ENCODE data around the gene GPR35. TPM values are rescaled to one million over a fixed set of nuclear protein-coding genes. Genes with fewer than 3 reads are reported as not detected.

Gene GPR35
- polyA plus RNA-seq, 5 donors, result 1.2 to 3.7 (median 3.0) TPM

GRCh38 chr2:240622531-240623235 is 2.6 kb upstream of the GPR35 start:
- DNase-seq, result no peak

DNA sequence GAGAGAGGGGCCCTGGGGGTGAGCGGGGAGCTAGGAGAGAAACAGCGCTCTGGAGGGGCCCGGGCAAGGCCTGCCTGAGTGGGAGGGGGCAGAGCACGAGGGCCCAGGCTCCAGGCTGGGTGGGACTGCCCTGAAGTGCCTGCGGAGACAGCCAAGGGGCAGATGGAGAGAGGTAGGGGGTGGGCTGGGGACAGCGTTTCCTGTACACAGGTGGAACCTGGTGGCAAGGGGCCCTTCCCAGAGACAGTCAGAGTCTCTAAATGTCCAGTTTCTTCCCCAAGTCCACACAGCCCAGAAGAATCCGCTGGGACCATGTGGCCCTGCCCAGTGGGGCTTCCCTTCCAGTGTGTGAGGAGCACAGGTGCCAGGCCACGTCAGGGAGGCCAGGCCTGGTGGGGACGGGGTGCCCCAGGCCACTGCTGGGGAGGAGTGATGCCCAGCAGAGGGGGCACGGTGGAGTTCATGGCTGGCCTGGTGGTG is 1.7 kb upstream of the GPR35 start:
- DNase-seq, result no peak

DNA sequence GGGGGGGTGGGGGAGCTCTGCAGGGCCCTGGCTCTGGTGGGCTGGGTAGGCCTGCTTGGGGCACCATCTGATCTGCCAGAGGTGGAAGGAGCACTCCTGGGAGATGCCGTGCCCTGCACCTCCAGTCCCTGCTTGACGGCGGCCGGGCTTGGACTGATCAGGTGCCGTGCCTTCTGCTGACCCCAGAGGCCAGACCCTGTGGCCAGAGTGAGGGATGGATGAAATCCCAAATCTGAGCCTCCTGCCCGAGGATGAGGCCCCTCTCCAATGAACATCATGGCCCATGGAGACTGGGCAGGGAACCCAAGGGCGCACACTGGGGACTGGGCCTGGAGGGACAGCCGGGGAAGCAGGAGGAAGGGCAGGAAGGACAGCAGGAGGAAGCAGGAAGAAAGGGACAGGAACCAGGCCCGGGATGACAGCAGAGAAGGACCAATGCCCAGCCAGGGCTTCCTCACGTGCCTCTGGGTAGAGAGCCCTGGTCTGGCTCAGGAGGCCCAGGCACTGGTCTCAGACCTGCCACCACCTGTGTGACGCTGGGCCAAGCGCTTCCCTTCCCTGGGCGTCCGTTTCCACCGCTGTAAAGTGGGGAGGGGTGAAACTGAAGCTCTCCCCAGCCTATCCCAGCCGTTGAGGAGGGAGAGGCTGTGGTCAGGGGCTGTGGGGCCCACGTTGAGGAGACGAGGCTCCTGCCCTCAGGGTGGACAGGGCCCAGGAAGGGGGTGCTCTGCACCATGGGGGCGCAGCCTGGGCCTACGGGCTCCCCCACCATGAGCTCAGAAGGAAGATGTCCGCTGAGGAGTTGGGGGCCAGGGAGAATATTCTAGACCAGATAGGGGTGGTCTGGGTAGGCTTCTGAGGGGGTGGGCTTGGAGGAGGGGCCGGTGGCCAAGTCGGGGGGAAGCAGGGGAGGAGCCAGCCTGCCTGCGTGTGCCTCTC is 1.0 kb upstream of the GPR35 start:
- DNase-seq, result no peak

DNA sequence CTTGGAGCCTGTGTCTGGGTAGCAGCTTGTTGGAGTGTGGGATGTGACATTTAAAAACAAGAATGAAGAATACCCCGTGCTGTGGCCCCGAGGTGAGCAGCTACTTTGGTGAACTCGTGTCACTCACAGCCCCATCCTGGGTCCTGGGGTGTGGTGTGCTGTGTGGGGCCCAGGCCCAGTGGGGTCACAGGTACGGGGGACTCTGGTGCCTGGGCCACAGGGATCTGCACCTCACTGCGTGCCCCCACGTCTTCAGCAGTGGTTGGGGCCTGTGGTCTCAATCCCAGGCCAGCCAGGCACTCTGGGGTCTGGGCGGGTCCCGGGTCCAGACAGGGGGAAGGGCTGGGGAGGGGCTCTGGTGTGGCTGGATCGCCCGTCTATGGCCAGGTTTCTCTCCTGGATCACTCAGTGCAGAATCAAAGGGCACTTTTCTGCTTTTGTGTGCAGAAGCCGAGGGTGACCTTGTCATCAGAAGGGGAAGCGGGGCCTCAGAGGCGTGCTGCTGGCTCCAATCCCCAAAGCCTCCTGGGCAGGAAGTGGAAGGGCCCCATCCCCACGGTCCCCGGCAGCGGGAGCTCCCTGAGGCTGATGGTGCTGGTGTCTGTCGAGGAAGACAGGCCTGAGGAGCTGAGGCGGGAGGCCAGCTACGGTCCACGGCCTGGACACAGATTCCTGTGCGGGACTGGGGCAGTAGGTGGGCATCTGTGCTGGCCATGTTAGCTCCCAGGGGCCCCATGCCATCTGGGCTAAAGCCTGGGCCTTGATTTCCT is 1.4 kb downstream of the GPR35 start:
- DNase-seq, result peak in 1 of 2 donors; percentile 22

GRCh38 chr2:240627736-240628506 is 2.6 kb downstream of the GPR35 start:
- DNase-seq, result no peak

DNA sequence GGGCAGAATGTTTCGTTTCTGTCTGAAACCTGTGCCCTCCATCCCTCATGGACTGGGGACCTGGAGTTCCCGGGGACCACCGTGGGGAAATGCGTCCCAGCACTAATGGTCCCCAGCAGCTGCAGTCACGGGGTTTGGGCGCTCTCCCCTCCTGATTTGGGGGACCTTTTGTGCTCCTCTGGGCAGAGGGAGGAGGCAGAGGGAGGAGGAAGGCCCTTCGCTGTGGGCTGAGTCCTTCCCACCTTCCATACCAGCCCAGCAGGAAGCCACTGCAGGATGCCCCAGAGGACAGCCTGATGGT is 3.2 kb downstream of the GPR35 start:
- DNase-seq, result no peak

GRCh38 chr2:240628808-240629618 is 3.7 kb downstream of the GPR35 start:
- DNase-seq, result no peak

DNA sequence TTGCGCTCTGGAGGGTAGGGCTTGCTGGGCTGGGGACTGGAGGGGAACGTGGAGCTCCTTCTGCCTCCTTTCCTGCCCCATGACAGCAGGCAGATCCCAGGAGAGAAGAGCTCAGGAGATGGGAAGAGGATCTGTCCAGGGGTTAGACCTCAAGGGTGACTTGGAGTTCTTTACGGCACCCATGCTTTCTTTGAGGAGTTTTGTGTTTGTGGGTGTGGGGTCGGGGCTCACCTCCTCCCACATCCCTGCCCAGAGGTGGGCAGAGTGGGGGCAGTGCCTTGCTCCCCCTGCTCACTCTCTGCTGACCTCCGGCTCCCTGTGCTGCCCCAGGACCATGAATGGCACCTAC is 4.3 kb downstream of the GPR35 start:
- no peak for DNase-seq

GRCh38 chr2:240629968-240630770 is 4.9 kb downstream of the GPR35 start:
- DNase-seq, result no peak

DNA sequence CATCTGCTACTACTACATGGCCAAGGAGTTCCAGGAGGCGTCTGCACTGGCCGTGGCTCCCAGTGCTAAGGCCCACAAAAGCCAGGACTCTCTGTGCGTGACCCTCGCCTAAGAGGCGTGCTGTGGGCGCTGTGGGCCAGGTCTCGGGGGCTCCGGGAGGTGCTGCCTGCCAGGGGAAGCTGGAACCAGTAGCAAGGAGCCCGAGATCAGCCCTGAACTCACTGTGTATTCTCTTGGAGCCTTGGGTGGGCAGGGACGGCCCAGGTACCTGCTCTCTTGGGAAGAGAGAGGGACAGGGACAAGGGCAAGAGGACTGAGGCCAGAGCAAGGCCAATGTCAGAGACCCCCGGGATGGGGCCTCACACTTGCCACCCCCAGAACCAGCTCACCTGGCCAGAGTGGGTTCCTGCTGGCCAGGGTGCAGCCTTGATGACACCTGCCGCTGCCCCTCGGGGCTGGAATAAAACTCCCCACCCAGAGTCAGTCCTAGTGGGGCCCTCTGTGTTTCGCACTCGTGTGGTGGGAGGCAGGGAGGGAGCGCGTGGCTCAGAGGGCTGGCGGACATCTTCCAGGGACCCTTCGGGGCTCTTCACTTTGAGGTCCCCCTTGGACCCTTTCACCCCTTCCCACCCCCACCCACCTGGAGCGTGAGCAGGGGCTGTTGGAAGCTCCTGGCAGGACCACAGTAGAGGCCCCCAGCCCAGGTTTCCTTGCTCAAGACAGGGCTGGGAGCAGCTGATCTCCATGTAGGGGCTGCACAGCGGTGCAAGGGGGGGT is 5.7 kb downstream of the GPR35 start:
- no peak for DNase-seq

DNA sequence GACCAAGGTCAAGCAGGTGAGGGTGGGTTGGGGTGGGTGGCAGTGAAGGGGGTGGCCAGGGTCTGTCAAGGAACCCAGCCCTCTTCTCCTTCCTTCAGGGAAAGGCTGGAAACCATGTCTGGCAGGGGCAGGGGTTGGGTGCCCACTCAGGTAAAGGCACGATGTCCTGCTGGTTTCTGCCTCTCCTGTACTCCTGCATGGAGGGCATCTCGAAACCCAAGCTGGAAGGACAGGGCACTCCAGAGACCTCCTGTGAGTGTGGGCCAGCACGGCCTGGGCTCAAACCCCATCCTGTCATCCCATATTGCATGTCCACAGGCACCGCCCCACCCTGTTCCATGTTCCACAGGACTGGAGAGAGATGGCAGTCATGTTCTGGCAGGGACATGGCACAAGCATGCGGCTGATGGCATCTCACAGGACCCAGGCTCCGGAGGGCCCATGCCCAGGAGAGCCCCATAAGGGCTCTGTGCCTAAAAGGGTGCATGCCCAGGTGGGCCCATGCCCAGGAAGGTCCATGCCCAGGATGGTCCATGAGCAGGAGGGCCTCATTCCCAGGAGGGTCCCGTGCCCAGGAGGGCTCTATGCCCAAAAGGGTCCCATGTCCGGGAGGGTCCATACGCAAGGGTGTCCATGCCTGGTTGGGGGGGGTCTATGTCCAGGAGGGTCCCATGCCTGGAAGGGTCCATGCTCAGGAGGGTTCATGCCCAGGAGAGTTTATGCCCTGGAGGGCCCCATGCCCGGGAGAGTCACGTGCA is 6.4 kb downstream of the GPR35 start:
- DNase-seq, result no peak

DNA sequence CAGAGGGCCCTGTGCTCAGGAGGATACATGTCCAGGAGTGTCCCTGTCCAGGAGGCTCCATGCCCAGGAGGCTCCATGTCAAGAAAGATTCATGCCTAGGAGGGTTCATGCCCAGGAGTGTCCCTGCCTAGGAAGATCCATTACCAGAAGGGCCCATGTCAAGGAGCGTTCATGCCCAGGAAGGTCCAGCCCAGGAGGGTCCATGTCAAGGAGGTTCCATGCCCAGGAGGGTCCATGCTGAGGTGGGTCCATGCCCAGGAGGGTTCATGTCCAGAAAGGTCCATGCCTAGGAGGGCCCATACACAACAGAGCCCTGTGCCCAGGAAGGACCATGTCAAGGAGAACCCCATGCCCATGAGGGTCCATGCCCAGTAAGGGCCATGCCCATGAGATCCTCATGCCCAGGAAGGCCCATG is 7.0 kb downstream of the GPR35 start:
- DNase-seq, result no peak

DNA sequence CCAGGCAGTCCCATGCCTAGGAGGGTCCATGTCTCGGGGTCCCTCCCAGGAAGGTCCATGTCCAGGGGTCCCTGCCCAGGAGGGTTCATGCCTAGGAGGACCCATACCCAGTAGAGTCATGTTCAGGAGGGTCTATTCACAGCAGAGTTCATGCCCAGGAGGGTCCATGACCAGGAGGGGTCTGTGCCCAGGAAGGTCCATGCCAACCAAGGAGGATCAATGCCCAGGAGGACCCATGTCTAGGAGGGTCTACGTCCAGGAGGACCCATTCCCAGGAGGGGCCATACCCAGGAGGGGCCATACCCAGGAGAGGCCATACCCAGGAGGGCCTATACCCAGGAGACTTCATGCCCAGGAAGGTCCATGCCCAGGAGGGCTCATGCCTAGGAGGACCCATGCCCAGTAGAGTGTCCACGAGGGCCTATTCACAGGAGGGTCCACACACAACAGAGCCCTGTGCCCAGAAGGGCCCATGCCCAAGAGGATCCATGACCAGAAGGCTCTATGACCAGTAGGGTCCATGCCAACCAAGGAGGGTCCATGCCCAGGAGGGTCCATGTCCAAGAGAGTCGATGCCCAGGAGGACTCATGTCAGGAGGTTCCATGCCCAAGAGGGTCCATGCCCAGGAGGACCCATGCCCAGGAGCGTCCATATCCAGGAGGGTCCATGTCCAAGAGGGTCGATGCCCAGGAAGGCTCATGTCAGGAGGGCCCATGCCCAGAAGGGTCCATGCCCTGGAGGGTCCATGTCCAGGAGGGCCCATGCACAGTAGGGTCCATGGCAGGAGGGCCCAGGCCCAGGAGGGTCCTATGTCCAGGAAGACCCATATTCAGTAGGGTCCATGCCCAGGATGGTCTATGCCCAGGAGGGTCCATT is 10.1 kb downstream of the GPR35 start:
- DNase-seq, result no peak

DNA sequence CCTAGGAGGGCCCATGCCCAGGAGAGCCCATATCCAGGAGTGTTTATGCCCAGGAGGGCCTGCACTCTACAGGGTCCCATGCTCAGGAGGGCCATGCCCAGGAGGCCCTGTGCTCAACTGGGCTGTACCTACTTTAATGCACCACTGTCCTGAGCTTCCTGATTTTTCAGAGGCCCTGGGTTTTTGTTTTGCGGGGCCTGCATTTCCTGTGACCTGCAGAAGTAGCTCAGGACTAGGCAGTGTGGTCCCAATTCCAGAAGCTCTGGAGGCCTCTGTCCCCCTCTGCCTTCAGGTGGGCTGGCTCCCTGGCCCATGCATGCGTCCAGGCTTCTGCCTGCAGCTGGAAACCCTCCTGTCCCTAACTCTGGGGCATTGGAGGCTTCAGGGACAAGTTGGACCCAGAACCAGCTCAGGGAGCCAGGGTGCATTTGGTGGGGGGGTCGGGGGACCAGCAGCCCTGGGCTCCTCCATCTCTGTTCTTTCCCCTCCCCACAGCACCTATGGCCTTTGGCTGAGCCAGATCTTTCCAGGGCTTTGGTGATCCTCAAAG is 10.8 kb downstream of the GPR35 start:
- DNase-seq, result no peak

DNA sequence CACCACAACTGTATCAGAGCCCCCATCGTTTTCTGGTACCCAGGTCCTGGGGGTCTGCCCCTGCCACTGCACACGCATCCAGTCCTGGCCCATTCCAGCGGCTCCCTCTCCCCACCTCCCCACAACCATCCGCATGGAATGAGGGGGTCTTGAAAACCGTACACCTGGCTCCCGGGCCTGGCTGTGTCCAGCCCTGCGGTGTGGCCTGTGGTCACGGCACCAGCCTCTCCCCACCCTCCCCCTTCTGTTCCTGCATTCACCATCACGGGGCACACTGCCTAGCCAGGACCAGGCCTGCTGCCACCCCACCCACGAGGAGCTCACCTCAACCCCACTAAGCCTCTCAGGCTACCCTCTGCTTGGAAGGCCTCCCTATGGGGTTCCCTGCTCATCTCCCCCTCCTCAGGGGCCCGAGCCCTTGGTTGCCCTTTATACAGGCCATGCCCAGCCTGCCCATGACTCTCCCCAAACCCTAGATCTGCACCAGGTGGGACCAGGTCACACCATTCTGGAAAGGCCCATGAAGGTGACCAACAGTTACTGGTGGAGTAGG is 11.4 kb downstream of the GPR35 start:
- no peak for DNase-seq

DNA sequence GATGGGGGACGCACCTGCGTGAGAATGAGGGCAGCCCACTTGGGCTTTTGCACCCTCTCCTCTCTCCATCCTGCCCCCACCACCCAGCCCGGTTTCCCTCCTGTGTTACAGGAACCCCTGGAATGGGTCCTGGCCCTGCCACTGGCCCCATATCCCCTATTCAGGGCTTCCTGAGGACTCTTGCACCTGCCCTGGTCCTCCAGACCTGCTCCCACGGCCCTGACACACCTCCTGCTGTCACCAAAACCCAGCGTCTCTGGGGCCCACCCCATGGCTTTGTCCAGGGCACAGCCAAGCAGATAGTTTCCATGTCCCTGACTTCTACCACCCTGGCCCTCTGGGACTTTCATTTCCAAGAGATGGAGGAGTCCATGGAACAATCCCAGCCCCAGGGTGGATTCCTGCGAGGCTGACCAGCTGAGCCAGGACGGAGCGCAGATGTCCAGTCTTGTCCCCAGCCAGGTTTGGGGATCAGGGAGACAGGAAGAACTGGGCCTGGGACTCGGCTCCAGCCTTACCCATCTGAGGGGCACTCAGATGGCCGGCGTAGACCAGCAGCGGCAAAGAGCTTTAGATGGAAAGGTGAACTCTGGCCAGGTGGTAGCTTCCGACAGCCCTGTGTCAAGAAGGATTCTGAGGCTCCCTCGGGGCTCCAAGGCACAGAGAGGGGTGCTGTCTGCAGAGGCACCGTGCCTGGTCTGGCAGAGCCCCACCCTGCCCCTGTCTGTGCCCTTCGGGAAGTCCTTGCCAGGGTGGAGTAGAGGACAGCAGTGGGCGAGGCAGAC is 12.0 kb downstream of the GPR35 start:
- DNase-seq, result no peak
